ENCODE data around the gene PACSIN1. TPM values are rescaled to one million over a fixed set of nuclear protein-coding genes. Genes with fewer than 3 reads are reported as not detected.

PACSIN1 gene
- total and polyA plus RNA-seq, 10 of the 15 experiments (the other 5 are each of a cell fraction or from before 2014, with no cell fraction given): 0.50 to 9.4 (median 2.8) TPM

GRCh38 chr6:34526241-34526972 lies 60.5 kb downstream of the PACSIN1 start (continued):
- TF ChIP-seq PML (IDR thresholded peaks at IDR 0.05; ENCODE audit: low read length): no peak

GRCh38 chr6:34526992-34527728 lies 61.3 kb downstream of the PACSIN1 start:
- intact Hi-C loops (cut with micrococcal nuclease; ENCODE audit: unreplicated experiment): loop anchor here (1.0 to 5.0 kb wide), 2 partner anchors 82 to 615 kb away; partner anchors contain the start of gene TCP11
- ChIA-PET POLR2A (interaction anchor here (0.5 kb wide), 1 partner anchor 209 kb away, joined by 3 read pairs; no protein-coding TSS in a partner anchor), CTCF (interaction anchor here (0.6 to 3.0 kb wide), 11 partner anchors 21 to 974 kb away, joined by 3 to 27 read pairs (median 3); no protein-coding TSS in a partner anchor), RAD21 (ENCODE audit: unreplicated experiment) (interaction anchor here (0.6 to 1.8 kb wide), 3 partner anchors 67 to 82 kb away, joined by 3 to 10 read pairs (median 3); no protein-coding TSS in a partner anchor), SMC1A (ENCODE audit: uncharacterized antibody, unreplicated experiment) (interaction anchor here (0.7 to 3.0 kb wide), 7 partner anchors 67 to 465 kb away, joined by 3 to 19 read pairs (median 5); no protein-coding TSS in a partner anchor)
- peak; percentile 54 for DNase-seq (ENCODE audit: low read depth, low spot score)
- Histone ChIP-seq H3K4me1 (ENCODE audit: control insufficient read depth, insufficient read depth, low read length) (no peaks in the 10 kb centered on the region), H3K79me2 (ENCODE audit: control insufficient read depth, insufficient read depth, low read length) (no peaks in the 10 kb centered on the region), H3K36me3 (ENCODE audit: control insufficient read depth in 2 of 2, insufficient read depth in 2 of 2, low read length in 1 of 2) (no peaks in the 10 kb centered on the region), H4K20me1 (ENCODE audit: control insufficient read depth, insufficient read depth) (no peaks in the 10 kb centered on the region), H3K4me3 (no peak overlapping the region), H3K27ac (ENCODE audit: control insufficient read depth, insufficient read depth) (no peak overlapping the region), H2AFZ (ENCODE audit: control insufficient read depth, low read depth, low read length) (peak overlapping the region; percentile 58), H3K27me3 (replicated peaks in 1 of 2; ENCODE audit: control insufficient read depth in 2 of 2, insufficient read depth in 2 of 2, low read length in 1 of 2) (no peaks in the 10 kb centered on the region), H3K9ac (ENCODE audit: control insufficient read depth, insufficient read depth, low read length) (no peak overlapping the region), H3K4me2 (ENCODE audit: control insufficient read depth, insufficient read depth) (peak overlapping the region; percentile 10), H3K9me3 (replicated peaks; ENCODE audit: control insufficient read depth, insufficient read depth, low read length) (no peaks in the 10 kb centered on the region)
- peak; percentile 98 for FAIRE-seq
- BruUV-seq (replicated peaks): no TSS peak
- 5% methylated on average over 47 of the region's 53 CpGs for WGBS (ENCODE audit: insufficient coverage, insufficient replicate concordance, low lambda C conversion rate, missing lambda C conversion rate)
- in situ Hi-C loops (cut with MboI): no loop called here
- peak; percentile 99 for ATAC-seq
- TF ChIP-seq ELK1 (IDR thresholded peaks at IDR 0.05; ENCODE audit: low read depth, low read length) (no peak), POLR2A (IDR thresholded peaks at IDR 0.05; ENCODE audit: low read depth, low read length) (0 out of 2 replicates have a peak, but pooled peaks have one; percentile 38), RFX5 (IDR thresholded peaks at IDR 0.05; ENCODE audit: low read depth, low read length) (0 out of 2 replicates have a peak, but pooled peaks have one; percentile 21), RB1 (IDR thresholded peaks at IDR 0.05; ENCODE audit: borderline replicate concordance) (peak; percentile 76; the same call in 1 of the 2 replicates), NFYB (IDR thresholded peaks at IDR 0.05; ENCODE audit: insufficient read depth, low read depth, low read length) (no peak), CHD2 (IDR thresholded peaks at IDR 0.05; ENCODE audit: borderline replicate concordance, low read depth, low read length) (no peak), SMC3 (IDR thresholded peaks at IDR 0.05; ENCODE audit: borderline replicate concordance, low read length) (peak; percentile 64), IRF4 (IDR thresholded peaks at IDR 0.05; ENCODE audit: low read depth, low read length) (0 out of 2 replicates have a peak, but pooled peaks have one; percentile 18), CBFB (IDR thresholded peaks at IDR 0.05; ENCODE audit: low read depth) (no peak), CREB1 (IDR thresholded peaks at IDR 0.05; ENCODE audit: low read depth) (peak; percentile 69; the same call in 1 of the 2 replicates), ZNF274 (IDR thresholded peaks at IDR 0.05; ENCODE audit: insufficient read depth, insufficient read length) (no peak), SRF (IDR thresholded peaks at IDR 0.05; ENCODE audit: low read depth in 2 of 2, low read length in 2 of 2) (no peak), BHLHE40 (IDR thresholded peaks at IDR 0.05; ENCODE audit: borderline replicate concordance in 1 of 2, low read depth in 2 of 2, low read length in 1 of 2) (peak; percentile 18 to 55; a peak in 1 of 4 replicates), HCFC1 (IDR thresholded peaks at IDR 0.05; ENCODE audit: low read length) (0 out of 2 replicates have a peak, but pooled peaks have one; percentile 20), NBN (IDR thresholded peaks at IDR 0.05) (0 out of 2 replicates have a peak, but pooled peaks have one; percentile 60), CREM (IDR thresholded peaks at IDR 0.05; ENCODE audit: low read depth) (peak; percentile 37; the same call in 1 of the 2 replicates), TBL1XR1 (IDR thresholded peaks at IDR 0.05; ENCODE audit: low read depth, low read length) (no peak), YY1 (IDR thresholded peaks at IDR 0.05; ENCODE audit: low read depth, low read length) (0 out of 2 replicates have a peak, but pooled peaks have one; percentile 45), PAX5 (IDR thresholded peaks at IDR 0.05; ENCODE audit: borderline replicate concordance, low read depth, low read length) (peak; percentile 38; the same call in 1 of the 2 replicates), ZNF217 (IDR thresholded peaks at IDR 0.05) (no peak), NR2C1 (IDR thresholded peaks at IDR 0.05) (no peak), RELA (IDR thresholded peaks at IDR 0.05; ENCODE audit: borderline replicate concordance, partially characterized antibody) (peak; percentile 50)

Data from GM12878 (cell line).